ENCODE data around the gene ZNF594. TPM values are rescaled to one million over a fixed set of nuclear protein-coding genes. Genes with fewer than 3 reads are reported as not detected.
"Not testable (repeated sequence)": the region's sequence is repeated elsewhere in the genome, so short reads cannot be mapped to it uniquely, and the experiment has no call there.

ZNF594 gene
- total RNA-seq, 1 experiment from 2014 or later = 10.1 TPM

DNA sequence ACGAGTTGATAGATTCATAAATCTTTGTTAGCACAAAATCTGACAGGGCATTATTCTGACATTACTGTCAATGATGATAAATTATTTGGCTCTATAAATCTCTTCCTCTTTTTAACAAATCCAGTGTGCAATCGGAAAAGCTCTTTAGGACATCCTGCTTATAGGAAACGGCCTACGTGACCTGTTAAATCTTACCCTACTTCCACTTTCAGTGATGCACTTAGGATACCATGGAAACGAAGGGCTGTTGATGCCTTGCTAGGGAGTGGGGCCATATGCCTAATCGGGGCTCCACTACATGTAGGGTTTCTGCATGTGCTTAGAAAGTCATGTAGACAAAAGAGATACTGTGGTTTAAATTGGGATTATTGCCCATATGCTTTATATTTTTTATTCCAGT, 27.2 kb downstream of the ZNF594 start:
- Mint-ChIP-seq H3K27ac (no peak overlapping the region), H3K36me3 (no peaks in the 10 kb centered on the region), H3K9me3 (no peaks in the 10 kb centered on the region), H3K27me3 (ENCODE audit: low read depth) (peaks cover 5% of the 10 kb centered on the region), H3K4me3 (no peak overlapping the region), H3K4me1 (peaks cover 11% of the 10 kb centered on the region)
- CTCF ChIA-PET = no interaction called here
- DNase-seq (ENCODE audit: low spot score) (no peak), ATAC-seq (no peak)
- POLR2A ChIA-PET = no interaction called here
- TF ChIP-seq NR3C1 (CRISPR knock-in tag; conservative IDR thresholded peaks at IDR 0.05; ENCODE audit: low read depth) (no peak), PRRX2 (CRISPR knock-in tag; IDR thresholded peaks at IDR 0.05) (no peak), MXD4 (CRISPR knock-in tag; IDR thresholded peaks at IDR 0.05; ENCODE audit: borderline replicate concordance) (no peak), GTF2I (CRISPR knock-in tag; conservative IDR thresholded peaks at IDR 0.05) (no peak), GRHL2 (CRISPR knock-in tag; IDR thresholded peaks at IDR 0.05; ENCODE audit: insufficient replicate concordance, severe bottlenecking) (no peak)
- TF ChIP-seq, protein P1, sequence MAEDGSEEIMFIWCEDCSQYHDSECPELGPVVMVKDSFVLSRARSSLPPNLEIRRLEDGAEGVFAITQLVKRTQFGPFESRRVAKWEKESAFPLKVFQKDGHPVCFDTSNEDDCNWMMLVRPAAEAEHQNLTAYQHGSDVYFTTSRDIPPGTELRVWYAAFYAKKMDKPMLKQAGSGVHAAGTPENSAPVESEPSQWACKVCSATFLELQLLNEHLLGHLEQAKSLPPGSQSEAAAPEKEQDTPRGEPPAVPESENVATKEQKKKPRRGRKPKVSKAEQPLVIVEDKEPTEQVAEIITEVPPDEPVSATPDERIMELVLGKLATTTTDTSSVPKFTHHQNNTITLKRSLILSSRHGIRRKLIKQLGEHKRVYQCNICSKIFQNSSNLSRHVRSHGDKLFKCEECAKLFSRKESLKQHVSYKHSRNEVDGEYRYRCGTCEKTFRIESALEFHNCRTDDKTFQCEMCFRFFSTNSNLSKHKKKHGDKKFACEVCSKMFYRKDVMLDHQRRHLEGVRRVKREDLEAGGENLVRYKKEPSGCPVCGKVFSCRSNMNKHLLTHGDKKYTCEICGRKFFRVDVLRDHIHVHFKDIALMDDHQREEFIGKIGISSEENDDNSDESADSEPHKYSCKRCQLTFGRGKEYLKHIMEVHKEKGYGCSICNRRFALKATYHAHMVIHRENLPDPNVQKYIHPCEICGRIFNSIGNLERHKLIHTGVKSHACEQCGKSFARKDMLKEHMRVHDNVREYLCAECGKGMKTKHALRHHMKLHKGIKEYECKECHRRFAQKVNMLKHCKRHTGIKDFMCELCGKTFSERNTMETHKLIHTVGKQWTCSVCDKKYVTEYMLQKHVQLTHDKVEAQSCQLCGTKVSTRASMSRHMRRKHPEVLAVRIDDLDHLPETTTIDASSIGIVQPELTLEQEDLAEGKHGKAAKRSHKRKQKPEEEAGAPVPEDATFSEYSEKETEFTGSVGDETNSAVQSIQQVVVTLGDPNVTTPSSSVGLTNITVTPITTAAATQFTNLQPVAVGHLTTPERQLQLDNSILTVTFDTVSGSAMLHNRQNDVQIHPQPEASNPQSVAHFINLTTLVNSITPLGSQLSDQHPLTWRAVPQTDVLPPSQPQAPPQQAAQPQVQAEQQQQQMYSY (CRISPR knock-in tag; IDR thresholded peaks at IDR 0.05) = no peak
- TF ChIP-seq, protein P2, sequence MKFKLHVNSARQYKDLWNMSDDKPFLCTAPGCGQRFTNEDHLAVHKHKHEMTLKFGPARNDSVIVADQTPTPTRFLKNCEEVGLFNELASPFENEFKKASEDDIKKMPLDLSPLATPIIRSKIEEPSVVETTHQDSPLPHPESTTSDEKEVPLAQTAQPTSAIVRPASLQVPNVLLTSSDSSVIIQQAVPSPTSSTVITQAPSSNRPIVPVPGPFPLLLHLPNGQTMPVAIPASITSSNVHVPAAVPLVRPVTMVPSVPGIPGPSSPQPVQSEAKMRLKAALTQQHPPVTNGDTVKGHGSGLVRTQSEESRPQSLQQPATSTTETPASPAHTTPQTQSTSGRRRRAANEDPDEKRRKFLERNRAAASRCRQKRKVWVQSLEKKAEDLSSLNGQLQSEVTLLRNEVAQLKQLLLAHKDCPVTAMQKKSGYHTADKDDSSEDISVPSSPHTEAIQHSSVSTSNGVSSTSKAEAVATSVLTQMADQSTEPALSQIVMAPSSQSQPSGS (CRISPR knock-in tag; IDR thresholded peaks at IDR 0.05; ENCODE audit: borderline replicate concordance, low read depth) = no peak
- TF ChIP-seq, protein P3, sequence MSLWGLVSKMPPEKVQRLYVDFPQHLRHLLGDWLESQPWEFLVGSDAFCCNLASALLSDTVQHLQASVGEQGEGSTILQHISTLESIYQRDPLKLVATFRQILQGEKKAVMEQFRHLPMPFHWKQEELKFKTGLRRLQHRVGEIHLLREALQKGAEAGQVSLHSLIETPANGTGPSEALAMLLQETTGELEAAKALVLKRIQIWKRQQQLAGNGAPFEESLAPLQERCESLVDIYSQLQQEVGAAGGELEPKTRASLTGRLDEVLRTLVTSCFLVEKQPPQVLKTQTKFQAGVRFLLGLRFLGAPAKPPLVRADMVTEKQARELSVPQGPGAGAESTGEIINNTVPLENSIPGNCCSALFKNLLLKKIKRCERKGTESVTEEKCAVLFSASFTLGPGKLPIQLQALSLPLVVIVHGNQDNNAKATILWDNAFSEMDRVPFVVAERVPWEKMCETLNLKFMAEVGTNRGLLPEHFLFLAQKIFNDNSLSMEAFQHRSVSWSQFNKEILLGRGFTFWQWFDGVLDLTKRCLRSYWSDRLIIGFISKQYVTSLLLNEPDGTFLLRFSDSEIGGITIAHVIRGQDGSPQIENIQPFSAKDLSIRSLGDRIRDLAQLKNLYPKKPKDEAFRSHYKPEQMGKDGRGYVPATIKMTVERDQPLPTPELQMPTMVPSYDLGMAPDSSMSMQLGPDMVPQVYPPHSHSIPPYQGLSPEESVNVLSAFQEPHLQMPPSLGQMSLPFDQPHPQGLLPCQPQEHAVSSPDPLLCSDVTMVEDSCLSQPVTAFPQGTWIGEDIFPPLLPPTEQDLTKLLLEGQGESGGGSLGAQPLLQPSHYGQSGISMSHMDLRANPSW (CRISPR knock-in tag; conservative IDR thresholded peaks at IDR 0.05; ENCODE audit: low read depth) = no peak
- TF ChIP-seq, protein P4, sequence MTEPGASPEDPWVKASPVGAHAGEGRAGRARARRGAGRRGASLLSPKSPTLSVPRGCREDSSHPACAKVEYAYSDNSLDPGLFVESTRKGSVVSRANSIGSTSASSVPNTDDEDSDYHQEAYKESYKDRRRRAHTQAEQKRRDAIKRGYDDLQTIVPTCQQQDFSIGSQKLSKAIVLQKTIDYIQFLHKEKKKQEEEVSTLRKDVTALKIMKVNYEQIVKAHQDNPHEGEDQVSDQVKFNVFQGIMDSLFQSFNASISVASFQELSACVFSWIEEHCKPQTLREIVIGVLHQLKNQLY (CRISPR knock-in tag; IDR thresholded peaks at IDR 0.05) = no peak
- TF ChIP-seq, protein P5, sequence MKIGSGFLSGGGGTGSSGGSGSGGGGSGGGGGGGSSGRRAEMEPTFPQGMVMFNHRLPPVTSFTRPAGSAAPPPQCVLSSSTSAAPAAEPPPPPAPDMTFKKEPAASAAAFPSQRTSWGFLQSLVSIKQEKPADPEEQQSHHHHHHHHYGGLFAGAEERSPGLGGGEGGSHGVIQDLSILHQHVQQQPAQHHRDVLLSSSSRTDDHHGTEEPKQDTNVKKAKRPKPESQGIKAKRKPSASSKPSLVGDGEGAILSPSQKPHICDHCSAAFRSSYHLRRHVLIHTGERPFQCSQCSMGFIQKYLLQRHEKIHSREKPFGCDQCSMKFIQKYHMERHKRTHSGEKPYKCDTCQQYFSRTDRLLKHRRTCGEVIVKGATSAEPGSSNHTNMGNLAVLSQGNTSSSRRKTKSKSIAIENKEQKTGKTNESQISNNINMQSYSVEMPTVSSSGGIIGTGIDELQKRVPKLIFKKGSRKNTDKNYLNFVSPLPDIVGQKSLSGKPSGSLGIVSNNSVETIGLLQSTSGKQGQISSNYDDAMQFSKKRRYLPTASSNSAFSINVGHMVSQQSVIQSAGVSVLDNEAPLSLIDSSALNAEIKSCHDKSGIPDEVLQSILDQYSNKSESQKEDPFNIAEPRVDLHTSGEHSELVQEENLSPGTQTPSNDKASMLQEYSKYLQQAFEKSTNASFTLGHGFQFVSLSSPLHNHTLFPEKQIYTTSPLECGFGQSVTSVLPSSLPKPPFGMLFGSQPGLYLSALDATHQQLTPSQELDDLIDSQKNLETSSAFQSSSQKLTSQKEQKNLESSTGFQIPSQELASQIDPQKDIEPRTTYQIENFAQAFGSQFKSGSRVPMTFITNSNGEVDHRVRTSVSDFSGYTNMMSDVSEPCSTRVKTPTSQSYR (CRISPR knock-in tag; IDR thresholded peaks at IDR 0.05) = no peak

DNA sequence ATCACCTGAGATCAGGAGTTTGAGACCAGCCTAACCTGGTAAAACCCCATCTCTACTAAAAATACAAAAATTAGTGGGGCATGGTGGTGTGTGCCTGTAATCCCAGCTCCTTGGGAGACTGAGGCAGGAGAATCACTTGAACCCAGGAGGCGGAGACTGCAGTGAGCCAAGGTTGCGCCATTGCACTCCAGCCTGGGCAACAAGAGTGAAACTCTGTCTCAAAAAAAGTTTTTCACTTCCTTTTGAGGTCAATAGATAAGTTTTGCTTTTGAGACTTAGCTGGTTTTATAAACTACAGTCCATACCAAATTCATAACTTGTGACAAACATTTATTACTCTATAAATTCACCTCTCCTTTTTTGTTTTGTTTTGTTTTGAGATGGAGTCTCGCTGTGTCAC, 29.9 kb downstream of the ZNF594 start:
- CTCF ChIA-PET; POLR2A ChIA-PET; DNase-seq (ENCODE audit: low spot score); H3K9me3 Mint-ChIP-seq; ATAC-seq; H3K36me3 Mint-ChIP-seq; H3K27ac Mint-ChIP-seq; H3K4me3 Mint-ChIP-seq: not testable (repeated sequence)
- H3K4me1 Mint-ChIP-seq = peaks cover 11% of the 10 kb centered on the region
- peaks cover 24% of the 10 kb centered on the region for H3K27me3 Mint-ChIP-seq (ENCODE audit: low read depth)

DNA sequence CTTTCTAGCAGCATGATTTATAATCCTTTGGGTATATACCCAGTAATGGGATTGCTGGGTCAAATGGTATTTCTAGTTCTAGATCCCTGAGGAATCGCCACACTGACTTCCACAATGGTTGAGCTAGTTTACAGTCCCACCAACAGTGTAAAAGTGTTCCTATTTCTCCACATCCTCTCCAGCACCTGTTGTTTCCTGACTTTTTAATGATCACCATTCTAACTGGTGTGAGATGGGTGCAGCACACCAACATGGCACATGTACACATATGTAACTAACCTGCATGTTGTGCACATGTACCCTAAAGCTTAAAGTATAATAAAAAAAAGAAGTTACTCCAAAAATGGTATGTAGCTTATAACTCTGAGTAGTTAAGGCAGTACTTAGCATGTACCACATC, 31.0 kb downstream of the ZNF594 start:
- ATAC-seq; H3K36me3 Mint-ChIP-seq; POLR2A ChIA-PET; DNase-seq (ENCODE audit: low spot score); H3K9me3 Mint-ChIP-seq; H3K4me3 Mint-ChIP-seq; H3K27ac Mint-ChIP-seq; CTCF ChIA-PET: not testable (repeated sequence)
- Mint-ChIP-seq H3K4me1 (peaks cover 11% of the 10 kb centered on the region), H3K27me3 (ENCODE audit: low read depth) (peaks cover 24% of the 10 kb centered on the region)

DNA sequence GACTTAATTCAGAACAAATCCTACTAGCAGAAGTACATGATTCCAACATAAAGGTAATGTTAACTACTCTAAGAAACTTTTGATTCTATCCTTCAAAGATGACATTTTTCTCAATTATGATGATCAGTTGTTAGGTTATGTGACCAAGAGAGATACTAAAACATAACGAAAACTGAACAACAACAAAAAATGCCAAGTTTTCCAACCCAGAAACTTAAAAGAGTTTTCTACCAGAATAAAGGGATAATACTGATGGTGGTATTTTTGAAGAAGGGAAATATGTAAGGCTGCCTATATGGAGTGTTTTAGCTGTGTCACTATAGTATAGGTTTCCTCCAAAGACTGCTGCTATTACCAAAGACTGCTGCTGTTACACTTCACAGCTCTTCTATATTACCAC, 45.5 kb downstream of the ZNF594 start:
- H3K9me3 Mint-ChIP-seq; H3K4me1 Mint-ChIP-seq; POLR2A ChIA-PET; DNase-seq (ENCODE audit: low spot score); ATAC-seq; CTCF ChIA-PET; H3K36me3 Mint-ChIP-seq; H3K4me3 Mint-ChIP-seq; H3K27ac Mint-ChIP-seq: not testable (repeated sequence)
- H3K27me3 Mint-ChIP-seq (ENCODE audit: low read depth) = peaks cover 16% of the 10 kb centered on the region

DNA sequence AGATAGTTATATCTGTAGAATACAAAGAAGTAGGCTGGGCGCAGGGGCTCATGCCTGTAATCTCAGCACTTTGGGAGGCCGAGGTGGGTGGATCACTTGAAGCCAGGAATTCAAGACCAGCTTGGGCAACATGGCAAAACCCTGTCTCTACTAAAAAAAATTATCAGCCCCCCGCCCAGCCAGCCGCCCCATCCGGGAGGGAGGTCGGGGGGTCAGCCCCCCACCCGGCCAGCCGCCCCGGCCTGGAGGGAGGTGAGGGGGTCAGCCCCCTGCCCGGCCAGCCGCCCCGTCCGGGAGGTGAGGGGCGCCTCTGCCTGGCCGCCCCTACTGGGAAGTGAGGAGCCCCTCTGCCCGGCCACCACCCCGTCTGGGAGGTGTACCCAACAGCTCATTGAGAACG, 48.8 kb downstream of the ZNF594 start:
- H3K36me3 Mint-ChIP-seq; H3K27ac Mint-ChIP-seq; CTCF ChIA-PET; H3K9me3 Mint-ChIP-seq; ATAC-seq; H3K27me3 Mint-ChIP-seq (ENCODE audit: low read depth); POLR2A ChIA-PET; H3K4me1 Mint-ChIP-seq; H3K4me3 Mint-ChIP-seq; DNase-seq (ENCODE audit: low spot score): not testable (repeated sequence)

All from WTC11 (cell line).